ENCODE data around the gene MAP3K14.

DNA sequence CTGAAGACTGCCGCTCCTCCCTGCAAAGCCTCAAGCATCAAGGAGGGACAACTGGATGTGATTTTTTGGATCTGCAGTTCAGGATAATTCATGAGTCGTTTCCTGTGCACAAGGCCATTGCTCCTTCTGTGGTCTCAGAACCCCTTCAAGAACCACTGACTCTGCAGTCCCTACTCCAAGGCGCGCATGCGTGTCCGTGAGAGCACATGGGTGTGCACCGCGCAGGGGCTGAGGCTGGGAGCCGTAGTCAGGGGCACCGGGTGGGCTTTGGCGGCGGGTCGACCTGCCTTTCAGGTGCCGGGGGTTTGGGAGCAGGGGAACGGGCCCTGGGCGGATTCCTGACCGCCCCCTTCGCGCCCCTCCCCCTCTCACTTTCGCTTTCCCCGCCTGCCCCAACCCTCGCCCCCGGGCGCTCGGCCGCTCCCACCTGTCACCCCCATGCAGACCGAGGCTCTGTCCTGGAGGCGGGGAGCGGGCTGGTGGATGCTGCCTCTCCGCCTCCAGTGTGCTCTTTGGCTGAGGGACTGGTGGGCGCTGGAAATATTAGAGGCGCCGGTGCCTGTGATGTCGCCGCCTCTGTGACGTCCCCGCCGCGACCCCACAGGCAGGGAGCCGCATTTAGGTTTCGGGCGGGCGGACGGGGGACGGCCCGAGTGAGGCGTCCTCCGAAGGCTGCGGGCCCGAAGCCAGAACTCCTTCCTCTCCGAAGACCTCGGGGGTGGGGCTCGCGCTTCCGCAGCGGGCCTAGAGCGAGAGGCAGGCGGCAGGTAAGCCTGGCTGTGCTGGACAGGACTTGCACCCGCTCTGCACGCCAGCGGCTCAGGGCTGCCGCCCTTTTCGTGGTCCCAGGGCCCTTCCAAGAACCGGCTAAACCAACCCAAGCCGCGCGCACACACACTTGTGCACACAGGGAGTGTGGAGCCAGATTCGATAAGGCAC, 55.0 kb downstream of the MAP3K14 start, which contains the start of gene SPATA32:
- TF ChIP-seq ZNF274 (IDR thresholded peaks at IDR 0.05; ENCODE audit: low read depth, low read length) (no peak), POLR2A (IDR thresholded peaks at IDR 0.05; ENCODE audit: borderline replicate concordance, extremely low read depth, insufficient read depth, insufficient read length) (no peak), RAD21 (IDR thresholded peaks at IDR 0.05; ENCODE audit: low read depth) (no peak), CTCF (IDR thresholded peaks at IDR 0.05 in 2 of 3, conservative IDR thresholded peaks at IDR 0.05 in 1 of 3; ENCODE audit: borderline replicate concordance in 1 of 3, insufficient read depth in 1 of 3, low read depth in 2 of 3, low read length in 2 of 3) (no peak), CEBPB (IDR thresholded peaks at IDR 0.05; ENCODE audit: low read depth) (no peak), EZH2 (IDR thresholded peaks at IDR 0.05) (no peak), SIN3A (IDR thresholded peaks at IDR 0.05; ENCODE audit: low read depth) (no peak)

Data from HCT116 (cell line).